Kidney capillary endothelial cell (primary cell): ENCODE data around the gene RBP3.

Source experiments
- DNase-seq: peaks from one replicate; pipeline ENCODE4 v3.0.0-alpha.2; 2018; ENCODE audit warnings: low spot score

RBP3 gene

DNA sequence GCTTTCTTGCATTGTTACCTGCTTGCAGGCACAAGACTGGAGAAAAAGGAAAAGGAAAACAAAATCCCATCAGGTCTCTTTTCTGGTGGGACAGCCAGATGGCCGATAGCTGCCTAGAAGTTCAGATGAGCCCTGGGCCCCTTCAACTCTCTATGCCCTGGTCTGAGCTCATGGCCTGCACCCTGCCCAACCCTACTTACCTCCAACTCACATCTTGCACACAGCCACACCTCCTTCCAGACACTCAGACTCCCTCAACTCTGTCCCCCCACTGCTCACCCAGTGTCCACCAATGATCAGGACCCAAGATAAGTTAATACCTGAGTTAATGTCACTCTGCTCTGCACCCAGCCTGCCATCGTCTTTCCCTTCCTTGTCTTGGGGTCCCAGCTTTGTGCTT lies 10.9 kb downstream of the RBP3 start:
- no peak for DNase-seq

DNA sequence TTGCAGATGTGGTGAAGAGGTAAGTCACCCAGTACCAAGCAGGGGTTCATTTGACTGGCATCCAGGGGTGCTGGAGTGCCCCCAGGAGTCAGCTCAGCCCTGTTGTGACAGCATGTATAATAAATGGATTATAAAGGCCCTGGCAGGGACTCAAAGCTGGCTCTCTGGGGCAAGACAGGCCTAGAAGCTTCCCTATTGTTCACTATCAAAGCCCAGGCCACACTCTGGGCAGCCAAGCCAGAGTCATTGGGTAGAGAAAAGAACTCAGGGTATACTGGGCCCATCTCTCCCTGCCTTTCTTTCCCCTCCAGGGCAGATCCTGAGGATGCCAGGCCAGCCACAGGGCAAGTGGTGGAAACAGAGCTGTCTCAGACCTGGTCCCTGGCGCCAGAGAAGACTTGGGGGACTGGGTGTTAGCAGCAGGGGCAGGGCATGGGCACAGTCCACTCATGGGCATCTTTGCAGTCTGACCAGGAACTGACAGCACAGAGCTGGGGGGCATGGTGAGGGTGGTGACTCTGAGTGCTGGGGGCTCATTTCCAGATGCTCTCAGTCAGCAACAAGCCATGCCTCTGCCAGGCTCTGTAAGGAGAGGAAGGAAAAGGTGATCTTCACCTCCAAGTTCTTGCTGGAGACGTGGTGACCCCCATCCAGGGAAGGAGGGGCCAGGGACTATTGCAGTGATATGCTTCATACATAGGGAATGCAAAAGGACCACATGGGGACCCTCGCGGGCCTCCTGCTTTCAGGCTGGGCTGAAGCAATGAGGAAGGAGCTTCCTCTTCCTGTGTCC lies 11.7 kb downstream of the RBP3 start:
- no peak for DNase-seq

DNA sequence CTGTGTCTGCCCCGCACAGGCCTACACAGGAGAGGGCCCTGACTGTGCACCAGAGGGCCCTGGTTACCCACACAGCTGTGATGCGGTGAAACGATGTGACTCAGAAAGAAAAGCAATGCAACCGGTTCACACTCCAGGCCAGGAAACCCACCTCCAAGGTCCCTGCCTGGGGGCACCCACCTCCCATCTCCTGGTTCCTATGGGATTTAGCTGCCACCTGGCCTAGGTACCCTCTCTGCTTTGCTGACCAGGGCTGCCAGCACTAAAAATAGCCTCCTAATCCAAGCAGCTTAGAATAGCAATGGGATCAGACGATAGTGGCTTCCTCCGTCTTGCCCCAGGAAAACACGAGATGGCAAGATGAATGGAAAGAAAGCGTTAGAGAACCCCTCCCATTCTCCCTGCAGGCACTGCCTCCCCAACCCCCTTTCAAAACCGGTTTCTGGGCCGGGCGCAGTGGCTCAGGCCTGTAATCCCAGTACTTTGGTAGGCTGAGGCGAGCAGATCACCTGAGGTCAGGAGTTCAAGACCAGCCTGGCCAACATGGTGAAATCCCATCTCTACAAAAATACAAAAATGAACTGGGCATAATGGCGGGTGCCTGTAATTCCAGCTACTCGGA lies 12.4 kb downstream of the RBP3 start:
- DNase-seq: no peak

DNA sequence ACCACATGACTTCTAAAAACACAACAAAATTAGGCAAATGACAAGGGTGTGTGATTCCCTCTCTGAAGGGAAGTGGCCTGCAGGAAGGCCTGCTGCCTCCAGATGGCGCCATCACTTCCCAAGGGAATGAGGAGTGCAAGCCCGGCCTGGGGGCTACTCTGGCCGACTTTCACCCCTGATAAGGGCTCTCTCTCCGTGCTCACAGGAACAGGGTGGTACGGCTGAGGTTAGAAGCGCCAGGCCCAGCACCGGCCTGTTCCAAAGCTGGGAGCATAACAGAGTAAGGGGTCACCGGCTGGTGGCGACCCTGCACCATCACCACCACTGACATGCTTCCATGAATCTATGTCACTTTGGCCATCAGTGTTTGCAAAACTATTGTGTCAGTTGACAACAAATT lies 13.1 kb downstream of the RBP3 start:
- peak; percentile 30 for DNase-seq

DNA sequence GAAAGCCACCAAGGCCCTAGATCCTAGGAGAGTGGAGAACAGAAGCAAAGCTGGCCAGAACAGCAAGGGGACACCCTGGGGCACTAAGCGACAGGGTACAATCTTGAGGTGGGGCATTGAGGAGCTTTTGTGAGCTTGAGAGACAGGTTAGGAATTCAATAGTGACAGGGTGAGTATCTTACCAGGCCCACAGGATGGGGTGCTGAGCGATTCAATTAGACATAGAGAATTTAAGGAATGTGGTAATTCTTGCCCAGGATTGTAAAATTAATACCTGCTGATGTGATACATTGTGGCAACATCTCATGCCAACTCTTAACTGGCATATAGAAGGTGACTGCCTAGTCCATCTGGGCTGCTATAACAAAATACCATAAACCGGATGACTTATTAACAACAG lies 14.0 kb downstream of the RBP3 start:
- DNase-seq: no peak

DNA sequence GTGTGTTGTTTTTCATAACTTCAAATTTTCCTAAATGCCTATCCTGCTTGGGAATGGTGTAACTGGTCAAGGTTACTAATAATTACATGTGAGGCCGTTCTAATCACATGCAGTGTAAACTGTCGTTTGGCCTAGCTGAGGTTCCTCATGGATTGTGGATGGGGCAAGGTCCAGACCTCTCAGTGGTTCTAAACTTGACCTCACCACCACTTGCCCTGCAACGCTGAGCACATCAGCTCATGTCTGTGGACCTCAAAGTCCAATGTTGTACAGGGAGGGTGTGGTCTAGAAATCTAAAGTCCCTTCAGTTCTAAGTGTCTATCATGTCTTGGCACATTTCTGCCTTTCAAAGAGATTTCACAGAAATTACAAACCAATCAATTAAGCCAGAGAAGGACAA lies 15.6 kb downstream of the RBP3 start:
- no peak for DNase-seq

DNA sequence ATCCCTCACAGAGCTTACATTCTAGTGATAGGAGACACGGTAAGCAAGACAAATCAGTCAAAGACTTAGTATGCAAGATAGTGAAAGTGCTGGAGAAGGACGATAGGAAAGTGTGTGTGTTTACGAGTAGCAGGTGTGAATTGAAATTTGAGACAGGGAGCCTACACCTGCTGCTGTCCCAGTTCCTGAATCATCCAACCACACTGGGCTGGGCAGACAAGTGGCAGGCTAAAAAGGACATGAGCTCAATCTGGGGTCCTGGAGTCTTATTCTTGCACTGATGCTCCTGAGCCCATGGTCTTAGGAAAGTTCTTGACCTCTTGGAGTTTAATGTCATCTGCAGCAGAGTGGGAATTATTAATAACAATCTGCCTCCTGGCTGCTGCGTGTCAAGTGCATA lies 16.2 kb downstream of the RBP3 start:
- no peak for DNase-seq

DNA sequence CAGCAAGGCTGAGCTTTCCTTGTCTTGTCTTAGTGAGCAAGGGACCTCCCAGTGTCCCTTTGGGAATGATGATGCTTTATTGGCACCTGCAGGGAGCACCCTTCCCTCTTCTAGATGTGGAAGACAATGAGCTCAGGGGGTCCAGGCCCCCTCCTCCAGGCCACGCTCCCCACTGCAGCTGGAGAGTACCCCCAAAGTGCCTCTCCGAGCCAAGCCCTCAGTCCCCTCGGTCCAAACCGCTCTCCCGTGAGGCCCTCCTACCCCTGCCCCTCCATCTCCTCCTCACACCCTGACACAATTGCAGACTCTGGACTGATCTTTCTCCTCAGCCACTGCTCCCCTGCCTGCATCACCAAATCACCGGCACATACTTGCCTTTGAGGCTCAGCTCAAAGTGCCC lies 16.7 kb downstream of the RBP3 start:
- DNase-seq: no peak

DNA sequence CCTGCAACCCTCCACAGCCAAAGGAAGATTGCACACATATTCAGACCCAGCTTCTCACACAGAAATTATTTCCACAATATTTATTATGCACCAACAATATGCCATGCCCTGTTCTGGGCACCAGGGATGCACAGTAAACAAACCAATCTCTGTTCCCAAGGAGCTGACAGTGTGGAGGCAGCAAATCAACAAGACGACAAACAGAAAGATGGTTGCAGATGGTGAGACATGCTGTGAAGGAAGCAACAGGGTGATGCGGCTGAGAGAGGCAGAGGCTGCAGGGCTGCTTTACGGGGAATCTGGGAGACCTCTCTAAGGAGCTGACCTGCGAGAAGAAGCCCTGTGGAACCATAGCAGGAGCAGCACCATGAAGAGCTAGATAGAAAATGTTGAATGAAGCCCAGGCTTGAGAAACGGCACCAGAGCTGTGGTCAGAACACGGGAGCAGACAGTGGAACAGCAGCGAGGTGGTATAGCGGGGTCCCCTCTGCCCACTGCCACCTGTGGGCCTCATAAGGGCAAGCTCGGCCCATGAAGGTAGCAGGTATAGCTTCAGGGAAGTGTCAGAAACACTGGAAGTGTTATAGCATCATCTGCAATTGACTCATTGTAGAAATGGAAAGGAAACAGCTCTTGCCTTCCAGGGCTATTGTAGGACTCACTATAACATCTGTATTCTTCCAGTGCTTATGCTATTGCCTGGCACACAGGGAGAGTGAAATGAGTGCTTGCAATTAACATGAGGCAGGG lies 17.4 kb downstream of the RBP3 start:
- DNase-seq: no peak

DNA sequence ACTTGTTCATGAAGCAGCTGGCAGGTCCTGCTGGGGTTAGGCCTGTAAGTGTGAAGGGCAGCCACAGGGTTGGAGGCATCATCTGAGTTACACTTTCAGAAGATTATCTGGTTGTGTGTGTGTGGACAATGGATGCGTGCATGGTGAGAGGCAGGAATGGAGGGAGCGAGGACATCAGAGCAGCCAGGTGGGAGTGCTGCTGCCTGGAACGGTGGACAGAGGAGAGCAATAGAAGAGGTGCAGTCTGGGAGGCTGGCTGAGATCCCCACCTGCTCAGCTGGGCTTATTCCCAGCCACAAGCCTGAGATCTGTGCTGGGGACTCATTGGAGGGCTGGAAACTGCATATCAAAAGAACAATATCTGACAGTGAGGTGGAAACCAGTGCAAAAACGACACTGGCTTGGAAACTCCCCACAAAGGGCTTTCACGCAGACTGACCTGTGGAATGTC lies 18.0 kb downstream of the RBP3 start:
- no peak for DNase-seq

DNA sequence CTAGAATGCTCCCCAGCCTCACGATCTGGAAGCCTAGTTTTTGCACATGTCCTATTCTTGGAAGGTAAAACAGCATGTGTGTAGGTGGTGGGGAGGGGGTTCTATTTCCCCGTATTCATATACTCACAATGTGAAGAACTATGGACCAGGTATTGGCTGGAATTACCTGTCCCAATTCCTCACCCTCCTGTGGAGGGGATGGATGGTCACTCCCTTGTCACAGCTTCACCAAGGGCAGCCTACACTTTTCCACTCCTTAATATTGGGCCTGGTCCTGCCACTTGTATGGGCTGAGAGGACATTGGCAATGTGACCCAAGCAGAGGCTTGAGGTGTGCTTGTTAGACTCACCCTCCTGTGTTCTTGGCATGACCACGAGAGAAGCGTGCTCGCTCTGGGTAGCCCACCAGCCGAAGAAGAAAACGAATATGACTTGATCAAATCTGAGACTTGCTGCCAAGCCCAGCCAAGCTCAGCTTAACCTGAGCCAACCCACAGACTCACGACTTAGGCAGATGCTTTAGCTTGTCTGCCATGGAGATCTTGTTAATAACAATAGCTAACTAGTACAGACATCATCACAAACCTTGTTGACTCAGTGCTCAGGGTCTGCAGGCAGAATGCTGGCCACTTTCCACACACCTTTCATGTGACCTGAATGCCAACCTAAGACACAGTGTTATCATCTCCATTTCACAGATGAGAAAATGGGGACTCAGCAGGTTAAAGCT lies 18.7 kb downstream of the RBP3 start:
- no peak for DNase-seq

DNA sequence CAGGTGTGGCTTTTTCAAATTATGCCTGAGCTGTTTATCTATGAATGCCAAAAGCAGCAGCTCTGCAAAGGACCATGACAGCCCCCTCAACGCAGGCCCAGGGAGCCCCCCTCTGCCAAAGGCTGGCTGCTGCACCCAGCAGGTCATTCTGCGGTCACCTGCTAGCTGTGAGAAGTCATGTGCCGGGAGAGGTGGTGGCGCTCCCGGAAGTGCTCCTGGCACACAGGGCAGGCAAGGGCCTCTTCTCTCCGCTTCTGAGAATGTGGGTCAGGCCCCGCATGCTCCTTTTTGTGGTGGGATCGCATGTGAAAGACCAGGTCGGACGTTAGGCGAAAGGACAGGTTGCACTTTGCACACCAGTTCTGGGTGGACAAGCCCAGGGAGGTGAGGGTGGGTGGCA lies 19.5 kb downstream of the RBP3 start:
- no peak for DNase-seq

DNA sequence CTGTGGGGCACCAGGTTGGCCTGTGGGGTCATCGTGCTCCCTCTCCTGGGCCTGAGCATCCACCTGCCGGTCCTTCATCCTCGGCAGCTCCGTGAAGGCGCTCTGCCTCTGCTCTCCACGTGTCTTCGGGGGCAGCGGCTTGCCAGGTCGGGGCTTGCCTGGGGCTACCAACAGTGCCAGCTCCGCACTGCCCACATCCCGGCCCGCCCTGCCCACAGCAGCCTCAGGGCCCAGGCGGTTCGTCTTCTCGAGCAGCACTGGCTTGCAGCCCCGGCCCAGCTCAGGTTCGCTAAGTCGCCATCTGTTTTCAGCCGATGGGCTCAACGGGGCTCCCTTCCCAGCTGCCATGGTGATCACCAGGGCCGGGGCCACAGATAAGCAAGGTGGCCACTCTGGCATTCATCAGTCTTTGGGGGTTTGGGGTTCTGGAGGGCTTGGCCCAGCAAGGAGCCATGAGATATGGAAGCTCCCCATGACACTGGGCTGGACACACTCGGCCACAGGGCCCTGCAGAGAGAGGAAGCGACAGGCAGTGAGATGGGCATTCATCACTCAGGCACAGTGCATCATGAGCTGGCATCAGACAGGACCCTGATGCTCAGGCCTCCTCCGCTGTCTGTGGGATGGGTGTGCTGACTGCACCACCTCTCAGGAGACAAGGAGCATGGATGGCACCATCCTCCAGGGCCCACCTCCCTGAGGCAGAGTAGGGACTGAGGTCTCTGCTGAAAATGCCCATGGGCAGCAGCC lies 20.4 kb downstream of the RBP3 start:
- no peak for DNase-seq

DNA sequence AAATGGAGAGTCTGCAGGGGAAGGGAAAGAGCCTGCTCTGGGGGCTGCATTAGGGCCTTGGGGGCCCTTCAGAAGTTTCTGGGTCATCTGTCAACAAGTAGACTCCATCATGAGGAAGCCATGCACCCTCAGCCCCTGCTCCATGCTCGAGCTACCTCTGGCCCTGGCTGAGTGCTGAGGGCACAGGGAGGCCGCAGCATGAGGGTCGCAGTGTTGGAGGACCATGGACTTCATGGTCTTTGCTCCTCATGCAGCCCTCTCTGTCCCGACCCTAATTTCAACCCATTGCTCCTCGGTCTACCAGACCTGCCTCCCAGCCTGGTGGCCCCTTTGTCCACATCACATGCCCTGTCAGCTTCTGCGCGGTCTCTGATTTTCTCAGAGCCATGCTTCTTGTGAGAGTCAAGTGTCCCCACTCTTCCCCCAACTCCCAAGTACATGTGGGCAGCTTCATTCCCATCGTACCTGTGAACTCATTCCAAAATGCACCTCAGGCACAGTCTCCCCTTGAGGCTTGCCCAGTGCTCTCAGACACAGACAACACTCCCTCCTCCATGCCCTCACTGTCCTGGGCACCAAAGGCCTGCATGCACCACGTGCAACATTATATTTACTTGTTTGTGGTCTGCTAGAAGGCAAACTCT lies 21.2 kb downstream of the RBP3 start:
- DNase-seq: no peak

DNA sequence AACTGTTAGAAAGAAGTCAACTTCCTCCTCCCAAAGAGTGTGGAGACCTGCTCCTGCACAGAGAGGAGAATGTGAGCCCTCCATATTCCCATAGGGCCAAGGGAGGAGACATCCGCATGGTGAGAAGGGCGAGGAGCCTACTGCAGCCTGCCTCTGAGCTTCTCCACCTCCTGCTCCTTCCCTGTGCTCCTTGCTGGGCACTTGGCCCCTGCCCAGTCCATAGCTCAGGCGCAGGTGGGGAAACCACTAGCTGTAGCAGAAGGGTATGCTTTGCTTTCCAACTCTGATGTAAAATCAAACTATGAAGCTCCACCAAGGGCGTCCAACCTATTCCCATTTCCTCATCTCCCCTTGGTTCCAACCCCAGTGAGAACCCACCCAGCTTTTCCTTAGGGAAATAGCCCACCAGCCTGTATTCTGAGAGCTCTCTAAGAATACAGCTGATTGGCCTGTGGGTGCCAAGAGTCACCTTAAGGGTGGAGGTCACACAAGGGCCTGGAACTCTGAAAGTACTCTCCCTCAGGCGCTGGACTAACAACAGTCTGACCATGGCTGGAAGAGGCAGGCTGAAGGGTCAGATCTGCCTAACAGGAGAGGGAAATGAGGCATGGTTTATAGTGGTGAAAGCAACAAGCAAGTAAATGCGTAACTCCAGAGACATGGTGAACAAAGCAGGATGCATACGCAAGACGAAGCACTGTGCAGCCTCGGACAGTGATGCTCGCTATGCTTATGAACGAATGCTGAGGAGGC lies 22.0 kb downstream of the RBP3 start:
- DNase-seq: no peak

DNA sequence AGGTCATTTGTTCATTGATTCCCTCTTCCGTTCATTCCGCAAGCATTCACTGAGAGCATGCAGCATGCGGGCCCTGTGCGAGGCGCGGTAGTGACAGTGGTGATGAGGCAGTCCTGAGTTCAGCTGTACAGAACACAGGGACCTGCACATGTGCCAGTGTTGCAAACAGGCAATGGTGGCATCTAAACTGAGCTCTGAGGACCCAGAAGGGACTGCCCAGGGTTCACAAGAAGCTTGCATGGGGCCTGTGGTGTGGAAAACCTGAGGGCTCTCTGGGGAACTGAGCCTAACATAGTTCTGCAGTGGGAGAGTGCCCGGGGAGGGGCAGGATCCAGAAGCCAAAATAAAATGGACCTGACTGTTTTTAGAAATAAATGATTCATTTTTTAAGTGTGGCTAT lies 22.7 kb downstream of the RBP3 start:
- no peak for DNase-seq

DNA sequence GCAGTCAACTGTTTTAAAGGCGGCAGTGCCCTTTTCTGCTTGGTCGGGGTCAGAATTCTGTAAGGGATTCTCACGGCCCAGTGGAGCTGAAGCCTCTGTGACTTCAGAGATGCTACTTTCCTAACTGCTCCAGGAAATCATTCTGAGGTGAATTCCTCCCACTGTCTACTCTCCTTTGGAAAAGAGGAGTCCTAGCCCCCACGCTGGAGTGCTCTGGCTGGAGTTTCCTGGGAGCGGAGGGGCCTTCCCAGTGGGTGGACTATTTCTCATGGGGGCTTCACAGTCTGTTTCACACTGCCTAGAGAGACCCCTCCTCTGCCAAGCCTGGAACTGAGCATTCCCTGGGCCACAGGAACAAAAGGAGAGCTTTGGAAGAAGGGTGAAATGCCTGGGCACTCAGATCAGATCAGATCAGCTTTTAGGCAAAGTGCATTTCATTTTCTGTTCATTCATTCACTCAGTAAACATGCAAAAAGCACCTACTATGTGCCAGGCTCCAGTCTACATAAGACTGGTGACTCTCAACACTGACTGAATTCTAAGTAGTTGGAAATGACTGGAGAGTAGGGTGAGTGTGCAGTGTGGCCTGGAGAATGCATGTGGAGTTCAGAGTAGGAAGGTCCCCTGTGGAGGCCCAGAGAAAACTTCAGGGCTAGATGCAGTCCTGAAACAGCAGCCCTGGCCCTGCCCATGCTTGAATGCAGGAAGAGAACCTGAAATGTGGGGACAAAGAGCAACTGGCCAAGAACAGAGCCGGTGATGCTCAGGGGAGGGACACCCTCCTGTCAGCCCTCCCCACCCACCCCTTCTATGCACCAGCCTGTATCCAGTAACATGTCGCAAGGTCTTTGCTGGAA lies 23.7 kb downstream of the RBP3 start:
- no peak for DNase-seq

DNA sequence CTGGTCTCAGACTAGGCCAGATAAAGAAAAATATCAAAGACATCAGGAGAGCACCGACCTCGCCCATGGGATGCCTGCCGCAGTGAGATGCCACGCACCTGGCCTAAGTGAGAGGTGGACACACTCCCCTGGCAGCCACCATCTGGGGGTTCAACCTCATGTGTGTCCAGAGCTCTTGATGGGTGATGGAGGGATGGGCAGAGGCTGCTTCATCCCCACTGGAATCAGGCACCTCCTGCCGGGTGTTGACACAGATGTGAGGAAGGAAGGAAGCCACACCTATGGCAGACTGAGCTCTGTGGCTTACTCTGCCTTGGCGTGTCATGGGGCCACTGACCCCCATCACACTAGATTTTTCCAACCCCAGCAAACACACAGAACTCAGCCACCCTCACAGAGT lies 24.6 kb downstream of the RBP3 start:
- DNase-seq: no peak
